Sigmoid colon (tissue), 4 donors: Measurements from ENCODE around the gene LBX2.

Source experiments
- CTCF ChIP-seq, 4 experiments: fragments of 450-650 bp in 3 of 4; fragments of 200-600 bp in 1 of 4; IDR thresholded peaks; one replicate each; pipeline ENCODE4 v1.5.1; 2016 to 2019; ENCODE audit warnings: antibody characterized with exemption in 4 of 4, mild to moderate bottlenecking in 3 of 4, moderate library complexity in 2 of 4
- POLR2A ChIP-seq, 2 donors: fragments of 450-650 bp; IDR thresholded peaks; one replicate each; pipeline ENCODE4 v1.6.1; 2016; ENCODE audit warnings: antibody characterized with exemption in 2 of 2, mild to moderate bottlenecking in 2 of 2, moderate library complexity in 2 of 2
- POLR2AphosphoS5 ChIP-seq, 4 donors: sonication (generic); formaldehyde crosslinking; IDR thresholded peaks; one replicate each; pipeline ENCODE4 v1.6.1; 2017; ENCODE audit warnings: antibody characterized with exemption in 4 of 4

- TF ChIP-seq POLR2AphosphoS5 (IDR thresholded peaks at IDR 0.05) = peak; percentile 88 to 99 (median 96)
- TF ChIP-seq CTCF (IDR thresholded peaks at IDR 0.05) = no peak
- peak; percentile 82 to 85 for TF ChIP-seq POLR2A (IDR thresholded peaks at IDR 0.05)
These were observed 27.1 kb downstream of the LBX2 start, which contains the start of gene MRPL53 for GRCh38 chr2:74472086-74472944.
